Fibroblast of peridontal ligament (primary cell): ENCODE measurements around the gene MAML3.

Experiments used
- DNase-seq: peaks from one replicate; pipeline ENCODE4 v3.0.0-alpha.2; 2010; ENCODE audit errors: extremely low read depth

Gene MAML3

DNA sequence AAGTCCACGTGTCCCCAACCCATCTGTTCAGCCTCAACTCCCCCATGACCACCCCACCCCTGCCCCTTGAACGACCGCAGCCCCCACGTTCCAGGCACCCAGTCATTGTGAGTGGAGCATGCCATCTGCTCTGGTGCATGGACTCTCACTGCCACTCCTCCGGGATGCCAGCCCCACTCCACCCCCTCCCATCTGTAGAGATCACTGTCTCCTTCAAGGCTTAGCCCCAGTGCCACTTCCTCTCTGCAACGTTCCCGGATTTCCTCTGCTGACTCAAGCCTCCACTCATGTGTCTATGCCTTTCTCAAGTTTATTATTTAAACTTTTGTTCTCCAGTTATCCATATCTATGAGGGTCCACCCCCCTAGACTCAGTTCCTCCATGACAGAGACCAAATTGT is 54.0 kb downstream of the MAML3 start:
- DNase-seq, result no peak

DNA sequence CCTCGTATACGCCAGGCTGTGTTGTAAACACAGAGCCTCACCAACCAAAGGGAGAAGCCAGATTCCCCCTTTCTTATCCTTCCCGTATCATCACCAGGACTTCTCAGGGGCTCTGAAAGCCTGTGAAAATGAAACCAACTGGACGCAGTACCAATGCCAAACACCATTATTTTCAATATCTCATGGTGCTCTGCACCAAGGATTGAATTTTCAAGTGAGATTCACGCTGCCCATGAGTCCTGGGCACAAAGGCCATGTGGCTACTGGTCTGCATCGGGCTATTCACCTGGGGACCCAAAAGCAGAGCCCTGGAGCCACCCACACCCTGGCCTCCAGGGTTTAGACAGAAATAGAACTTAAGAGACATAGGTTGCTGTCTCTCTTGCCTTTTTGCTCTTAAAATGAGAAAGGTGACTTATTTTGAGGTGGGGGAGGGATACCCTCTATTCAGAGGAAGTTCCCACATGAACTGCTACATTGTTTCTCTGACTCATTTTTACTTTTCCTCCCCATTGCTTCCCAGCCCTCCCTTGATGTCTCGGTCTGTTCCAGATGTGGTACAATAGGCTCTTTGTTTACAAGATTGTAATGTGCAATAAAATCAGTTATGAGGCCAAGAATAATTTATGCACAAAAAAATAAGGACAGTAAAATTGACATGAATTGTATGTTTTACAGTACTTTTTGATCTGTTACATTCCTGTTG is 55.4 kb downstream of the MAML3 start:
- DNase-seq, result peak; percentile 66

DNA sequence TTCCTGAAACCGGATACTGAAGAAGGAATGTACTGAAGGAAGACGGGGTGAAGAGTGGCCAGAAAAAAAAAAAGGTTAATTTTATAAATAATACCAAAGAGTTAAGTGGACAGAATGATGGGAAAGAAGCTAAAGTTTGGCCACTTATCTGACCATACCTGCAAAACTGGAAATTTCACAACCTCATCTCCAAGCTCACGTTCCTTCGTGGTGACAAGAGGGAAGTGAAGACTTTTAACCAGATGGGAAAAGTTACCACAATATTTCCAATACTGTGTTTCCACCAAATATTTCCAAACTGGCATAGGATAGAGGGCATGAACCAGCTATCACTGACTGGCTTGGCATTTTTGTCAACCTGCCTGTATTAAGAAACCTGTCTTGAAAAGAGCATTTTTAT is 56.4 kb downstream of the MAML3 start:
- DNase-seq, result no peak

DNA sequence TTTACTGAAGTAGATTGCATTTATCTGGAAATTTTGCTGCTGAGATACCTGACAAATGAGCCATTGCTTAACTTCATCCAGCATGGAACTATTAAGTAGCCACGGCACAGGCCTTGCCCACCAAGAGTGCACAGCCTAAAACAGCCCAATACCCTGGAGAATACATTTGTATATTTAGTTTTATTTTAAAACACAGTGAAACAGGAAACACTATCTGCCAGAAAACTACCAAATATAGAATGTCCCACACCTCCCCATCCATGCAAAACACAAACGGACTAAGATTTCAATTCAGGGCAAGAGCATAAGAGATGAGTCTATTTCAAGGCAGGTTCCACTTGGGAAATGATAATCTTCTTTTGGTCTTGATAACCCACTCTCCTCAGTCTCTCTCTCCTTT is 57.1 kb downstream of the MAML3 start:
- DNase-seq, result peak; percentile 62

DNA sequence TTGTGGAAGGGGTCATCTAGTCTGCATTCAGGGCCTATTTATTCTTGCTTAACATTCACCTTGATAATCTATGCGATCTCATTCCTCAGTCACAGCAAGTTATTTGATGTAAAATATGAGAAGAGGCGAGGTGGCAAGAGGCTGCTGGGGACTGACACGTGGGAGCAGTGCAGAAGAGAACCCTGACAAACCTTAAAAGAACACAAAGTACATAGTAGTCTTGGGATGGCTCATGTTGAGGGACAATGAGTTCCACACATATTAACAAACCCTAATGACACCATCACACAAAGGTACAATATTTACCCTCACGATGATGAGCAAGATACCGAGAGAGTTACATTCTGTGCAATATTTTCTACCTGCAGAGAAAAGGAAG is 57.5 kb downstream of the MAML3 start:
- no peak for DNase-seq

DNA sequence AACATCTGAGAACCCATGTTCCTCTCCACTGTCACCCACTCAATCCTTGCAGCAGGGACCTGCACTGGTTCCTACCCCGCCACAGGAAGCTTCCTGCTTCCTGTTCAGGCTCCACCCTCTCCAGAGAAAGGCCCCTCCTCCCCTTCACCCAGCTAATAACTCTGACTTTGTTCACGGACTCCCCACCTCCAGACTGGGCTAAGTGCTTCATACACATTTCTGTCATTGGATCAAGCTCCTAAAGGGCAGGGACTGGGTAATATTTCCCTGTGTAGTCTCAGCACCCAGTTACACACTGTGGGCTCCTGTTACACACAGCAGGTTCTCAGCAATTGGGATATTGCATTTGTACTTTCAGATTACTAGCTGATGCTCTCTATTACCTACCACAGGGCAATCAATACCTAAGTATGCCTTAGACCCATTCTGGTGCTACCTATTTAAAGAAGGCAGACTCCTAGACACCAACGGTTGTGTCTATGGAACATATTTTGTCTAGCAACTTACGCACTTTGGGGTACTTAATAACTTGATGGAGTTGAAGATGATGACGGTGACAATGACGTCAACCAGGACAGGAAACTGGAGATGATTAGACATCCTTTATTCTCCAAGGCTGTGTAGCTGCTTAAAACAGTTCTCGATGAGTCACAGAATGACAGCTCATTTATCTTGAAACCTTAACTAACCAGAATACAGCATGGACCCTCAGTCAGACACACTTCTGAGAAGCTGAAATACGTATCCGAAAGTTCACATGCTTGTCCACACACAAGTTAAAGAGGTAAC is 58.1 kb downstream of the MAML3 start:
- DNase-seq, result peak; percentile 93

DNA sequence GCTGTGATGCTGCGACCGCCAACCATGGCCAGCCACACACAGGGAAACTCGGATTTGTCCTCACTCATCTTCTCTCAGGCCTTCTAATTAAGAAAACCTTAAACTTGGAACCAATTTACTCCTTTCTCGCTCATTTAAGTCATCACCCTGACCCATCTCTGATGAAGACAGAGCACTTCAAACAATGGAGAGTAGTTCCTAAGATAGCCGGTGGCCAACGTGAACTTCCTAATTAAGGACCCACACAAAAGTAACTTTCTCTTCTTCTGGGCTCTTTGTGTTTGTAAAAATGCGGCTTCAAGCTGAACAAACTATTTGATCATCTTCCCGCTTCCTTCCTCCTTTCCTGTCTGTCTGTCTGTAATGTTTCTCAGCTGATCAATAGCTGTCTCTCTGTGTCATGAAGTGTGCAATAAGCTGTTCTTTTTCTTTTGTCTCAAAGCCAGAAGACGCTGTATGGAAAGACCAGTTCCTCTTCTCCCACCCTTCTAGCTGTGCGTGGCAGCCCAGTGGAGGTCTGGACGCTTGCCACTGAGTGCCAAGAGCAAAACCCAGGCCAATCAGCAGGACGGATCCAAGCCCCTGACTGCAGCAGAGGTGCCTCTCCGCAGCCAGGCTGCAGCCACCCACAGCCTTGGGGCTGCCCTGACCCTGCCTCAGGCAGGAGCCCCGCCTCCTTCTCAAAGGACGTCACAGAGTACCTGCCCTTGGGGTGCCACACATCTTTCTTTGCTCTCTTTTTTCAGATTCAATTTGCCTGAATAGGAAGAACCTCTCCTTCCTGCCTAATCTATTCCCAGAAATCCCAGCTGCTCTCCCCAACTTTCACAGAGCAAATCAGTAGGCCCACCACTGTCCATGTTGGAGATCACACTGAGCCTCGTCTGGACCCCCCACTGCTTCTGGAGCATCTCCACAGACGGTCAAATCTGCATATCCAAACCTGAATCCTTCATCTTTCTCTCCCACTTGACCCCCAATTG is 59.3 kb downstream of the MAML3 start:
- DNase-seq, result peak; percentile 75

DNA sequence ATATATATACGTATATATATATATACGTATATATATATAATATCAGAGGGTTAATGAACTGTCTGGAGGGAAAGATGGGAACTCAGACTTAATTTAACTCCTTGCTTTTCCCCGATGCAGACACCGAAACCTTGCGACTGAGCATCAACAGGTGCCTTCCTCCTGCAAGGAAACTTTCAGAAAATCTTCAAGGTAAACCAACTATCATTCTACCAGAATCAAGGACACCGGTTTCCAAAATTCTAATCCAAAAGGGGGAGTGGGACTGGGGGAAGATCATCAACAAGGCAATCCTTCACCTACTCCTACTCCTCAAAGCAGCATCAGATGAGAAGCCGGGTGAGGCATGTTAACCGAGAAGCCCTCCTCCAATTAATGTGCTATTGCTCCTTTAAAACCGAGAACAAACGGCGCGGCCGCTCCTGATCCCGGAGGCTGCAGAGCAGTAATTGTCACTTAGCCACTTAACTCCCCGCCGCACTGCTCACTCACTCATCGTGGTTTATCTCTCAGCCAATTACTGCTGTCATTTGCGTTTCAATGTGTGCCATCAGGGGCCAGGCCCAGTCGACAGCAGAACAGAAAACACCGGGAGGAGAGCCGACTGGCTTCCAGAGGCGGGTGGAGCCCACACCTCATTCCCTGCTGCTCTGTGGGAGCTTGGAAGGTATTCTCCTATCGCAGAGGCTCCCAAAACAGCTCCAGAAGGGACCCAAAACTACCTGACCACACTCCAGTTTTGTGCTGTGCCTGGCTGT is 61.7 kb downstream of the MAML3 start:
- no peak for DNase-seq

DNA sequence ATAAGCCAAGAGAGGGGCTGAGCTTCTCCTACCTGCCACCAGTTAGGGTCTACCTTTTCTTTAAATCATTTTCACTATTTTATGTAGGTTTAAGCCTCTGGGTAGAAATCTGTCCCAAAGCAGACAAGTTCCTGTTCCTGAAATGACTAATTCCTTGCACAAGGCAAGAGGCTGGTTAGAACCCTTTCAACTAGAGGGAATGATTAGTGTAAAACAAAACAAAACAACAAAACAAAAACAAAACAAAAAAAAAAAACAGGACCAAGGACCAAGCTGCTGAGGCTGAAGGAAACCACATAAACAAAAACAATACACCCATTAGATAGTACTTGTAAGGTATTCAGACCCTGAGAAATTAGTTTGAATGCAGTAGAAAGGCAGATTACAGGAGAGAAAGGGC is 62.7 kb downstream of the MAML3 start:
- DNase-seq, result no peak

DNA sequence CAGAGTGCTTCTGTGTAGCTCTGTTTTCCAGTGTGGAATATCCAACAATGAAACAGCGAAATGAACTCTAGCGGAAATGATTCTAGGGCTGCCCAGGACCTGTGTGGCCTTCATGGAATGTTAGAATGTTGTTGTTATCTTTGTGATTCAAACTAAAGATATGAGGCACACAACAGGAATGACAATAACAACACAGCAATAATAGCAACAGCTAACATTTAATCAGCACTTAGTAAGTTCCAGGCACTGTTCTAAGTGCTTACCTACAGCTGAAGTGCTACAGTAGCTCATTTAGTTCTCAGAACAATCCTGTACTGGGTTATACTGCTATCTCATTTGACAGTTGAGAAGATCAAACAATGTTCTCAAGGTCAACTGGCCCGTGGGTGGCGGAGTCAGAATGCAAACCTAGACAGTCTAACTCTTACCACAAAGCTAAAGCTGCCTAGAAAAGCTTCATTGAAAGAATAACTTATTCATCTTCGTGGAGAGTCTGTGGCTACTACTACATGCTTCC is 63.7 kb downstream of the MAML3 start:
- DNase-seq, result no peak

DNA sequence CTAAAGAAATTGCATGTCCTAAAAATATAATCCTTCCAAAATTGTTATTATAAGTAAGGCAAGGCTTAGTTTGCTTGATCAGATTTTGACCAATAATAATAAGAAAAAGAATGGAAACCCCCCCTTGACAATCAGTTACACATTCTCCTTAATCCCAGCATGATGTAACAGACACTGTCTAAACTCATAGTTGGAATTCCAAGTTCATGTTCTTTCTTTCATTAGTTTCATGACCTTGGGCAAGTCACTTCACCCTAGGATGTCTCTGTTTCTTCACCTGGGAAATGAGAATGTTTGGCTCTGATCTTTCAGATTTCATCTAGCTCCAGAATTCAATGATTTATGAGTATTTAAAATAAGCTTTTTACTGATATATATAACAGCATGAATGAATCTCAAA is 64.8 kb downstream of the MAML3 start:
- no peak for DNase-seq

DNA sequence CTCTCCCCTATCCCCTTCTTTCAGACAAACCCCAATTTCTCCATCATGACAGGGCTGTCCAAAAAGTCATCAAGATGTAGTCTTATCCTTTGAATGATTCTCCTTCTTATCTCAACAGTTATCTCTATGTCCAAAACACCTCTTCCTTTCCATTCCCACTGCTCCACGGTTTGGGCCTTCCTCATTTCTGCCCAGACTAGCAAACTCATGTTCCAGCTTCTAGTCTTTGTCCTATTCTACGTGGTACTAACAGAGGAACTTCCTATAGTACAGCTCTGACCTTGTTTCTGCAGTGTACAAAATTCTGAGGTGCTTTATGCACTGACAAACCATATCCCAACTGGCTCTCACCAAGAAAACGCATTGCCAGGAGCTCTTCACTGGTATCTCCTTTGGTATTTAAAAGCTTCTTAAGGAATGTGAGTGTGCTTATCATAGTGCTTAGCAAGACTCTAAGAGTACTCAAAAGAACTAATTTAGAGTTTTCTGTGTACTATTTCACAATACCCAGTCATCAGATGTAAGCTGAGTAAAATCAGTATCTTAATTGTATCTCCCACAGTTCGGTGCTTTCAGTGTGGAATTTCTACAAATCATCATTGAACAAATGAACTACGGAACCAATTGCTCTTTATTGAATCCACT is 65.5 kb downstream of the MAML3 start:
- no peak for DNase-seq

DNA sequence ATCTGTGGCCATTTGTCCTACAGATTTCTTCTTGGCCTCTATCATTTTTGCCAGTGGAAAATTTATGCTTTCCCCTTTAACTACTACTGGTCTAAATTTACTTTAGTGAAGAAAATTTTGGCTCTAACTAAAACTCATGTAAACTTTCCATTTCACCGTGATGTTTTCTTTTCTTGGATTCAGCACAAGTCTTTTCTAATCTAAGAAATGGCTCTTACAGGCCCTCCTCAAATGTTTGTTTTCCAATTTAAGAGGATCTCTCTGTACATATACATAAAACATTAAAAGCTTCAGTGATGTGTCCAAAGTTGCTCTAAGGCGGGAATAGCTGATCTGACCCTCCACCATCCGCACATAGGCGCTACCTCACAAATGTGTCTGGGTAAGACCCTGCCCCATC is 68.1 kb downstream of the MAML3 start:
- DNase-seq, result no peak

DNA sequence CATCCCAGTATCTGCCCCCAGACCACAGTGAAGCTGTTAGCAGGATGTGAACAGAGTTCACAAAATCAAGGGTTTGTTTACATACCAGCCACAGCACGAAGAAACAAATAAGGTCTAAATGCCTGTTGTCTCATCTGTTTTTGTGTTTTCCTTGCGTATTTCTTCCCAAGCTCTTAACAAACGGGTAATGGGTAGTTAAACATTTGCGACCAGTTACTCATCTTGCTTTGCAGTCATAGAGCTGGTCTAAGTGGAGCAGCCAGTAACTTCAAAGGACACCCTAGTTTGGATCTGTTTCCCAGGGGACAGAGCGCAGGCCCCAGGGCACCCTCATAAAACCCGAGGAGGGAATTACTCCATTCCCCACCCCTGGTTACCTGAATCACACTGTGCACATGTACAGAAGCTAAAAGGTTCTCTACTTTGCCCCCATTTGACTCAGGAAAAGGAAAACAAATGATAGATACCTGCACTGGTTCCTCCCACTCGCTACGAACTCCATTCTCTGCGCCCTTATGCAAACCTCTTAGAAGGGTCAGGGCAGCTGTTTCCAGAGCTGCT is 68.8 kb downstream of the MAML3 start:
- DNase-seq, result peak; percentile 55

DNA sequence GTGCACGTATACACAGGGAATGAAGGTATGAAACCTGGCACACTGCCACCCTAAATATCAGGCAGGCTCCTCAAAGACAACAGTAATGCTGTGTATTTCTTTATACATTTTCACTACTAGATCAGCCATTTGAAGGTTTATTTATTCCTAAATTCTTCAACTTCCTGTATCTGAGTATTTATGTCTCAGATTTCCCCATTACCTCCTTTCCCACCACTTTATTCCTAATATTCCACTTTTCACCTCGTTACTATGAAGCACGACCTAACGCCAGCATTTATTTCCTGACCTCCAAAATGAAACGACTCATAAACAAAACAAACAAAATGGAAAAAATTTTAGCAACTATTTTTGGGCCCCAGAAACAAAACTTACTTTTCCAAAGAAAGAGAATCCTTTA is 69.6 kb downstream of the MAML3 start:
- no peak for DNase-seq

DNA sequence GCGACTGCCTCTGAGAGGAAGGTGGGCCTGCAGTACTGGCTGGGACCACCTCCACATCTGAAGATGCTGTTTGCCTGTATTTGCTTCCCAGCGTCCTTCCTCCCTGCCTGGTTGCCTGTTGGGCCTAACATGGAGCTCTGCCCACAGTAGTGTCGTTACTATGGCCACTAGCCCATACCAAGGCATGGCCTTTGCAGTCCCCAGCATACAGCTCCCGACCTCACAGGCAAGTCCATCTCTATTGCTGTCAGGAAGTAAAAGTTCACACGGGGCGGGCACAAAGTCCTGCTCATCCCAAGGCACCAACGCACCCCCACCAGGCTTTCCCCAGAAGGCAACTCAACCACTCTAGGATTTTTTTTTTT is 71.6 kb downstream of the MAML3 start:
- DNase-seq, result no peak

DNA sequence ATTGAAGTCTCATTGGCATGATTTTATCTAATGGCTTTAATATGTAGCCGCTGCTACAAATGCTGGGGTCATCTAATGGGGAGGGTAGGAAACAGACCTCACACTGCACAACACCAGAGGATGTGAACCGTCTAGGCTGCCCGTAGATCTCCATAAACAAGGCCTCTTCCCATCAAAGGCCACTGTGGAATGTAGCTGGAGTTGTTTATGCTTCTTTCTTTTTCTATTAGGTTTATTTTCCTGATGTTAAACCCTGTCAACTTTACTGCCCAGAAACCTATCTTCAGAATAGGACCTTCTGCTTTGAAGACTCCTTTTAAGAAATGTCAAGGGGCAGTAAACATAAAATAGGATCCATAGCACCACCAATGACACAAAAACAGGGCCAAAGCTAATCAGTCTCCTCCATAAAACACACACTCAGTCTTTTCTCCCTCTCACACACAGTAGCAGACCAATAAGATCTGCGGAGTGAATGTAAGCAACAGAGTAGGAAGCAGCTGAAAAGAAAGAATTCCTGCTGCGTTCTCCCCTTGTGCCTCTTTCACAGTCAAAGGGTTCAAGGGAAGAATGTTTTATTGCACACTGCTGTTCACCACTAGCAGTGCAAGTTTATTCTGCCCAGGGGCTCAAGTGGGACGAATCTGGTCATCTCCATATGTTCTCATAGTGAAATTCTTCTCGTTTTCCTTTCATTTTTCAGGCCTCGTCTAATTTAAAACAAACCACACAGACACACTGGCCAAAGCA is 72.2 kb downstream of the MAML3 start:
- no peak for DNase-seq

DNA sequence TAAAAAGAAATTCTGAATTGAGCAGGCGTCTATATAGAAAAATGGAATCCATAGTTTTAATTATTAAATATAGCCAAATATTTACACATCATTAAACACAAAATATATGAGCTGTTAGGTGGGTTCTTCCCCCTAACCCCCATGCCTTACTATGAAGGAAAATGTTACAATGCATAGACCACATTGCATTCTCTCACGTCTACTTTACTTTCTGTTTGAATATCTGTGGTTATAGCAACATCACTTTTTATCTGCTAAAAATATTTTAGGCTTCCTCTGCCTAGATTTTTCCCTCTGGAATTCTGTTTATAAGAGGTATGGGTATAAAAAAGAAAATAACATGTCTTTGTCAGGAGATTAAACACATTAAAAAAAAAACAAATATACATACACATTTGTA is 73.1 kb downstream of the MAML3 start:
- no peak for DNase-seq

DNA sequence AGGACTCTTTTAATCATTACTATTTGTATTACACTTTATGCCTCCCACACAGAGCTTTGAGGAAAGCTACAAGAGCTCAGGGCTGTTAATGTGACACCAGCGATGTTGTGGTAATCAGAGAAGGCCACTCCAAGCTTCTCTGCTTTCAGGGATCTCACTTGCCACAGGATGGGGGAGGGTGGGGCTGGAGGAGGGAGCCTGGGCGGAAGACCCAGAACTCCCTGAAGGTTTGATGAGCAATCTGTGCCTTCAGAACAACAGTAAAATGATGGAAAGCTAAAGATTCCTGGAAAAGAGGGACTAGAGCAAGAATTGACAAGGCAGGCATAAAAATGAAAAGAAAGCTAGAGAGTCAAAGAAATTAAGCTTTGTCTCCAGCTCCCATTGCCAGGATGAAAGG is 75.6 kb downstream of the MAML3 start:
- DNase-seq, result peak; percentile 63

DNA sequence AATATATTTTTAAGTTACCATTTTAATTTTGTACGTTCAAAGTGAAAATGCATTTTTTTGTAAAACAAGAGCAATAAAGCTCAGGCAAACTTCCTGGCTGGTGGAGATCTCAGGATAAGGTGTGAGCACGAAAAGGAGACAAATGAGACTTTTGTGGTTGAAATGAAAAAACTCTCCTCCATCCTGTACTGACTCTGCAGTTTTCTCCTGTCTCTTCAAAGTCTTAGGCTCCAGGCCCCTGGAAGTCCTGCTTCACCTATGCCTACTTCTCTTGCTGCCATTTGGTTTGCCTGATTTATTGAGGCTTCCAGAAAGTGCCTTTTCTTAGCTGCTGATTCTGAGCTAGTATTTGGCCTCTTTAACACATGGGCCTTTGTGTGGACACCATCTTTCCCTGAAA is 77.7 kb downstream of the MAML3 start:
- DNase-seq, result no peak
